ENCODE data around the gene ERMP1.

The ERMP1 gene

GRCh38 chr9:5805478-5805877, 27.4 kb downstream of the ERMP1 start:
- no peak for ATAC-seq
- no peak for TF ChIP-seq TOX (CRISPR knock-in tag; IDR thresholded peaks at IDR 0.05; ENCODE audit: borderline replicate concordance)
- TF ChIP-seq OSR1 (CRISPR knock-in tag; IDR thresholded peaks at IDR 0.05): no peak
- no peak for TF ChIP-seq SNAI2 (CRISPR knock-in tag; IDR thresholded peaks at IDR 0.05)
- no peak for TF ChIP-seq TCF4 (CRISPR knock-in tag; IDR thresholded peaks at IDR 0.05; ENCODE audit: borderline replicate concordance)
- no peak for TF ChIP-seq GLIS3 (CRISPR knock-in tag; IDR thresholded peaks at IDR 0.05)
- TF ChIP-seq ISL1 (CRISPR knock-in tag; IDR thresholded peaks at IDR 0.05): no peak
- TF ChIP-seq ZFP3 (CRISPR knock-in tag; IDR thresholded peaks at IDR 0.05): no peak
- no peak for TF ChIP-seq CSDC2 (CRISPR knock-in tag; IDR thresholded peaks at IDR 0.05)
- no peak for TF ChIP-seq ZC3H10 (CRISPR knock-in tag; IDR thresholded peaks at IDR 0.05)
- no peak for TF ChIP-seq ZFP30 (CRISPR knock-in tag; IDR thresholded peaks at IDR 0.05)
- no peak for TF ChIP-seq PPARA (CRISPR knock-in tag; IDR thresholded peaks at IDR 0.05; ENCODE audit: borderline replicate concordance)
- TF ChIP-seq POU6F1 (CRISPR knock-in tag; IDR thresholded peaks at IDR 0.05; ENCODE audit: borderline replicate concordance, low read depth): no peak
- no peak for TF ChIP-seq RARB (CRISPR knock-in tag; IDR thresholded peaks at IDR 0.05)

DNA sequence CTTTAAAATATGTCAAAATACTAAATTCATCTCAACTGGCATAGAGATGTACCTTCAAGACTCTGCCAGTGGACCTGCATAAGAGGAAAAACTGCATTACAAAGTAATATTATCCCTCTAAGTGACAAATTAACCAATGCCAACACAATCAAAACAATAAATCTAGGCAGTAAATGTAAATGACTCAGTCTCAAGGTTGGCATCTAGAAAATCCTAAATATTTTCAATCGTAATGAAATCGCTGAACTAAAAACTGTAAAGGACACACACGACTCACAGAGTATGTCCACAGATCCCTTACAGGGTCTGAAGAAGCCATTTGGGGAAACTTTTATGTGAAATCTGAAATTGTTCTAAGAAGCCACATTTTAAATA, 31.2 kb downstream of the ERMP1 start:
- ATAC-seq: no peak
- TF ChIP-seq OSR1 (CRISPR knock-in tag; IDR thresholded peaks at IDR 0.05): no peak
- TF ChIP-seq ZNF565 (CRISPR knock-in tag; conservative IDR thresholded peaks at IDR 0.05; ENCODE audit: low read depth): no peak
- no peak for TF ChIP-seq ESRRG (CRISPR knock-in tag; IDR thresholded peaks at IDR 0.05)
- no peak for TF ChIP-seq ZNF8 (CRISPR knock-in tag; IDR thresholded peaks at IDR 0.05)
- no peak for TF ChIP-seq ARNTL (CRISPR knock-in tag; IDR thresholded peaks at IDR 0.05; ENCODE audit: borderline replicate concordance, low read depth)
- no peak for TF ChIP-seq TOX (CRISPR knock-in tag; IDR thresholded peaks at IDR 0.05; ENCODE audit: borderline replicate concordance)
- no peak for TF ChIP-seq ZFP3 (CRISPR knock-in tag; IDR thresholded peaks at IDR 0.05)
- no peak for TF ChIP-seq TSHZ2 (CRISPR knock-in tag; IDR thresholded peaks at IDR 0.05)
- TF ChIP-seq TCF4 (CRISPR knock-in tag; IDR thresholded peaks at IDR 0.05; ENCODE audit: borderline replicate concordance): no peak
- TF ChIP-seq BACH2 (CRISPR knock-in tag; IDR thresholded peaks at IDR 0.05; ENCODE audit: borderline replicate concordance): no peak
- no peak for TF ChIP-seq PATZ1 (CRISPR knock-in tag; IDR thresholded peaks at IDR 0.05; ENCODE audit: borderline replicate concordance)
- TF ChIP-seq ZC3H10 (CRISPR knock-in tag; IDR thresholded peaks at IDR 0.05): no peak
- no peak for TF ChIP-seq SNAI2 (CRISPR knock-in tag; IDR thresholded peaks at IDR 0.05)
- TF ChIP-seq, protein P1, sequence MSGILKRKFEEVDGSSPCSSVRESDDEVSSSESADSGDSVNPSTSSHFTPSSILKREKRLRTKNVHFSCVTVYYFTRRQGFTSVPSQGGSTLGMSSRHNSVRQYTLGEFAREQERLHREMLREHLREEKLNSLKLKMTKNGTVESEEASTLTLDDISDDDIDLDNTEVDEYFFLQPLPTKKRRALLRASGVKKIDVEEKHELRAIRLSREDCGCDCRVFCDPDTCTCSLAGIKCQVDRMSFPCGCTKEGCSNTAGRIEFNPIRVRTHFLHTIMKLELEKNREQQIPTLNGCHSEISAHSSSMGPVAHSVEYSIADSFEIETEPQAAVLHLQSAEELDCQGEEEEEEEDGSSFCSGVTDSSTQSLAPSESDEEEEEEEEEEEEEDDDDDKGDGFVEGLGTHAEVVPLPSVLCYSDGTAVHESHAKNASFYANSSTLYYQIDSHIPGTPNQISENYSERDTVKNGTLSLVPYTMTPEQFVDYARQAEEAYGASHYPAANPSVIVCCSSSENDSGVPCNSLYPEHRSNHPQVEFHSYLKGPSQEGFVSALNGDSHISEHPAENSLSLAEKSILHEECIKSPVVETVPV (CRISPR knock-in tag; IDR thresholded peaks at IDR 0.05): no peak
- TF ChIP-seq ZFP30 (CRISPR knock-in tag; IDR thresholded peaks at IDR 0.05): no peak
- TF ChIP-seq ZNF70 (CRISPR knock-in tag; IDR thresholded peaks at IDR 0.05): no peak

- ATAC-seq: no peak; the same call in 2 of the 3 replicates
- no peak for TF ChIP-seq SNAI2 (CRISPR knock-in tag; IDR thresholded peaks at IDR 0.05)
- TF ChIP-seq ISL1 (CRISPR knock-in tag; IDR thresholded peaks at IDR 0.05): no peak; the same call in 1 of the 2 replicates
- TF ChIP-seq ZNF8 (CRISPR knock-in tag; IDR thresholded peaks at IDR 0.05): no peak
- TF ChIP-seq ZNF565 (CRISPR knock-in tag; conservative IDR thresholded peaks at IDR 0.05; ENCODE audit: low read depth): no peak
- TF ChIP-seq ZFP3 (CRISPR knock-in tag; IDR thresholded peaks at IDR 0.05): no peak
- TF ChIP-seq GLIS3 (CRISPR knock-in tag; IDR thresholded peaks at IDR 0.05): no peak
- TF ChIP-seq CREB5 (CRISPR knock-in tag; IDR thresholded peaks at IDR 0.05; ENCODE audit: low read depth): no peak
- no peak for TF ChIP-seq ZFP30 (CRISPR knock-in tag; IDR thresholded peaks at IDR 0.05)
- no peak for TF ChIP-seq TCF4 (CRISPR knock-in tag; IDR thresholded peaks at IDR 0.05; ENCODE audit: borderline replicate concordance)
- TF ChIP-seq PATZ1 (CRISPR knock-in tag; IDR thresholded peaks at IDR 0.05; ENCODE audit: borderline replicate concordance): no peak
- TF ChIP-seq, protein P1 (CRISPR knock-in tag; IDR thresholded peaks at IDR 0.05): no peak
Observed at GRCh38 chr9:5800969-5801738, 31.8 kb downstream of the ERMP1 start.

All from SK-N-SH treated with all-trans-retinoic acid at 6 μM for 48 hours (cell line).